GM19328 (cell line): ENCODE measurements around the gene QSER1.
"Not testable (repeated sequence)": the region's sequence is repeated elsewhere in the genome, so short reads cannot be mapped to it uniquely, and the experiment has no call there.

Experiments used
- ATAC-seq: cut with Tn5 transposase; IDR thresholded peaks from one replicate; pipeline ENCODE4 v1.9.1; 2021; ENCODE audit warnings: mild to moderate bottlenecking, moderate library complexity; ENCODE audit not compliant: unreplicated experiment

The QSER1 gene

GRCh38 chr11:32932196-32932595 is 39.6 kb downstream of the QSER1 start:
- ATAC-seq: no peak

- no peak for ATAC-seq
Observed at GRCh38 chr11:32935462-32936029, 42.9 kb downstream of the QSER1 start.

- not testable (repeated sequence) for ATAC-seq
Observed at GRCh38 chr11:32936178-32936577, 43.6 kb downstream of the QSER1 start.

- ATAC-seq: not testable (repeated sequence)
Observed at GRCh38 chr11:32937283-32937682, 44.7 kb downstream of the QSER1 start.

- ATAC-seq: no peak
Observed at GRCh38 chr11:32939046-32939445, 46.4 kb downstream of the QSER1 start.

- no peak for ATAC-seq
Observed at GRCh38 chr11:32939866-32940265, 47.3 kb downstream of the QSER1 start.

GRCh38 chr11:32940865-32941264 is 48.3 kb downstream of the QSER1 start:
- no peak for ATAC-seq

- no peak for ATAC-seq
Observed at GRCh38 chr11:32947978-32948377, 55.4 kb downstream of the QSER1 start.

GRCh38 chr11:32949739-32950138 is 57.1 kb downstream of the QSER1 start:
- ATAC-seq: no peak

GRCh38 chr11:32952421-32952820 is 59.8 kb downstream of the QSER1 start:
- ATAC-seq: no peak

- ATAC-seq: no peak
Observed at GRCh38 chr11:32953700-32954099, 61.1 kb downstream of the QSER1 start.

- no peak for ATAC-seq
Observed at GRCh38 chr11:32960553-32961164, 68.0 kb downstream of the QSER1 start.

- ATAC-seq: no peak
Observed at GRCh38 chr11:32962016-32962415, 69.4 kb downstream of the QSER1 start.

- ATAC-seq: no peak
Observed at GRCh38 chr11:32963721-32964120, 71.1 kb downstream of the QSER1 start.

- ATAC-seq: no peak
Observed at GRCh38 chr11:32968541-32968940, 75.9 kb downstream of the QSER1 start.

GRCh38 chr11:32972233-32972632 is 79.6 kb downstream of the QSER1 start:
- ATAC-seq: not testable (repeated sequence)

GRCh38 chr11:32972781-32973180 is 80.2 kb downstream of the QSER1 start:
- ATAC-seq: no peak

- ATAC-seq: no peak
Observed at GRCh38 chr11:32982626-32983025, 90.0 kb downstream of the QSER1 start.

GRCh38 chr11:32983506-32983905 is 90.9 kb downstream of the QSER1 start:
- no peak for ATAC-seq

- ATAC-seq: no peak
Observed at GRCh38 chr11:32985600-32985999, 93.0 kb downstream of the QSER1 start.

- ATAC-seq: no peak
Observed at GRCh38 chr11:32987851-32988250, 95.2 kb downstream of the QSER1 start.

- no peak for ATAC-seq
Observed at GRCh38 chr11:32990481-32990880, 97.9 kb downstream of the QSER1 start.

GRCh38 chr11:32991427-32991826 is 98.8 kb downstream of the QSER1 start:
- ATAC-seq: no peak
